Esophagus muscularis mucosa (tissue), 3 donors: ENCODE data around the gene SHC2.

Source experiments
- POLR2AphosphoS5 ChIP-seq, 2 donors: sonication (generic); formaldehyde crosslinking; IDR thresholded peaks; one replicate each; pipeline ENCODE4 v1.6.1; 2017; ENCODE audit warnings: antibody characterized with exemption in 2 of 2
- TF ChIP-seq, protein P1 (sequence below), 3 experiments: fragments of 200-600 bp in 2 of 3; fragments of 450-650 bp in 1 of 3; sonication (generic) in 2 of 3; IDR thresholded peaks; one replicate each; pipeline ENCODE4 v1.5.1; 2017 to 2019; ENCODE audit warnings: antibody characterized with exemption in 3 of 3, mild to moderate bottlenecking in 2 of 3, moderate library complexity in 1 of 3

DNA sequence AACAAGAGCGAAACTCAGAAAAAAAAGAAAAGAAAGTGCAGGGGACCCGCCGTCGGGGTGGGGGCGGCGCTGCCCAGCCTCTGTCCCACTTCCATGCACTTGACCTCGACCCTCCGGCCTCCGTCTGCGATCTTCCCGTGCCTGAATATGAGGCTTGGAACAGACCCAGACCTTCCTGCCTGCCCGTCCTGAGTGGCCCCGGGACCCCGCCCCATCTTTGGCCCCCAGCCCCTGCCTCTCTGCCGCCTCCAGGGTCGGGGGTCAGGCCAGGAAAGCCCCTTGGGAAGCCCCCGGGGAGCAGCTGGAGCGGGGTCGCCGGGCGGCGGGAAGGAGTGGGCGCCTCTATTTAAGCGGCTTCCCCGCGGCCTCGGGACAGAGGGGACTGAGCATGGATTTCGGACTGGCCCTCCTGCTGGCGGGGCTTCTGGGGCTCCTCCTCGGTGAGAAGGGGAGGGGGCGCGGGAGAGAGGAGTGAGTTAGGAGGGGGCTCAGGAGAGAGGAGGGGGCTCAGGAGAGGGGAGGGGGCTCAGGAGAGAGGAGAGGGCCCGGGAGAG is 35.4 kb upstream of the SHC2 start, which contains the start of gene MADCAM1:
- TF ChIP-seq, protein P1, sequence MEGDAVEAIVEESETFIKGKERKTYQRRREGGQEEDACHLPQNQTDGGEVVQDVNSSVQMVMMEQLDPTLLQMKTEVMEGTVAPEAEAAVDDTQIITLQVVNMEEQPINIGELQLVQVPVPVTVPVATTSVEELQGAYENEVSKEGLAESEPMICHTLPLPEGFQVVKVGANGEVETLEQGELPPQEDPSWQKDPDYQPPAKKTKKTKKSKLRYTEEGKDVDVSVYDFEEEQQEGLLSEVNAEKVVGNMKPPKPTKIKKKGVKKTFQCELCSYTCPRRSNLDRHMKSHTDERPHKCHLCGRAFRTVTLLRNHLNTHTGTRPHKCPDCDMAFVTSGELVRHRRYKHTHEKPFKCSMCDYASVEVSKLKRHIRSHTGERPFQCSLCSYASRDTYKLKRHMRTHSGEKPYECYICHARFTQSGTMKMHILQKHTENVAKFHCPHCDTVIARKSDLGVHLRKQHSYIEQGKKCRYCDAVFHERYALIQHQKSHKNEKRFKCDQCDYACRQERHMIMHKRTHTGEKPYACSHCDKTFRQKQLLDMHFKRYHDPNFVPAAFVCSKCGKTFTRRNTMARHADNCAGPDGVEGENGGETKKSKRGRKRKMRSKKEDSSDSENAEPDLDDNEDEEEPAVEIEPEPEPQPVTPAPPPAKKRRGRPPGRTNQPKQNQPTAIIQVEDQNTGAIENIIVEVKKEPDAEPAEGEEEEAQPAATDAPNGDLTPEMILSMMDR (IDR thresholded peaks at IDR 0.05): no peak
- no peak for TF ChIP-seq POLR2AphosphoS5 (IDR thresholded peaks at IDR 0.05)
